Hepatocyte (in vitro differentiated cells): ENCODE results near the gene CDK4. TPM values are rescaled to one million over a fixed set of nuclear protein-coding genes. Genes with fewer than 3 reads are reported as not detected.

ENCODE experiments used
- DNase-seq: peaks from one replicate; pipeline ENCODE4 v3.0.0-alpha.2; 2016; ENCODE audit warnings: low spot score
- H2AFZ ChIP-seq: fragments of 200-600 bp; sonication (generic); 2 replicates; pipeline ENCODE4 v1.6.0; 2016; ENCODE audit warnings: antibody characterized with exemption, mild to moderate bottlenecking
- H3K27ac ChIP-seq: fragments of 200-600 bp; sonication (generic); 2 replicates; pipeline ENCODE4 v1.5.1; 2016; ENCODE audit warnings: mild to moderate bottlenecking
- H3K27me3 ChIP-seq: fragments of 200-600 bp; sonication (generic); 2 replicates; pipeline ENCODE4 v1.6.1; 2016
- H3K36me3 ChIP-seq: fragments of 200-600 bp; sonication (generic); replicated peaks from 2 replicates; pipeline ENCODE4 v1.5.1; 2016; ENCODE audit warnings: low read depth; ENCODE audit not compliant: insufficient read depth
- H3K4me1 ChIP-seq: fragments of 200-600 bp; sonication (generic); 2 replicates; pipeline ENCODE4 v1.5.1; 2016; ENCODE audit warnings: mild to moderate bottlenecking, moderate library complexity; ENCODE audit not compliant: insufficient read depth
- H3K4me2 ChIP-seq: fragments of 200-600 bp; sonication (generic); 2 replicates; pipeline ENCODE4 v1.6.0; 2016
- H3K4me3 ChIP-seq: fragments of 200-600 bp; sonication (generic); 2 replicates; pipeline ENCODE4 v1.5.1; 2016; ENCODE audit warnings: mild to moderate bottlenecking
- H3K79me2 ChIP-seq: fragments of 200-600 bp; sonication (generic); 2 replicates; pipeline ENCODE4 v1.6.0; 2017; ENCODE audit warnings: mild to moderate bottlenecking
- H3K9me2 ChIP-seq: fragments of 200-600 bp; sonication (generic); replicated peaks from 2 replicates; pipeline ENCODE4 v1.6.0; 2017; ENCODE audit warnings: mild to moderate bottlenecking; ENCODE audit not compliant: insufficient read depth
- H3K9me3 ChIP-seq: fragments of 200-600 bp; sonication (generic); 2 replicates; pipeline ENCODE4 v1.5.1; 2016; ENCODE audit warnings: low read depth, mild to moderate bottlenecking
- H4K20me1 ChIP-seq: fragments of 200-600 bp; sonication (generic); 2 replicates; pipeline ENCODE4 v1.6.0; 2016; ENCODE audit warnings: mild to moderate bottlenecking; ENCODE audit not compliant: insufficient read depth, poor library complexity, severe bottlenecking
- EZH2 ChIP-seq: fragments of 200-600 bp; sonication (generic); IDR thresholded peaks from 2 replicates; pipeline ENCODE4 v1.6.1; 2016; ENCODE audit warnings: antibody characterized with exemption, mild to moderate bottlenecking, borderline replicate concordance
- EZH2phosphoT487 ChIP-seq: fragments of 200-600 bp; sonication (generic); IDR thresholded peaks from one replicate; pipeline ENCODE4 v1.6.1; 2018; ENCODE audit warnings: antibody characterized with exemption, mild to moderate bottlenecking, low read depth, moderate library complexity; ENCODE audit not compliant: unreplicated experiment, severe bottlenecking
- WGBS: methylation state at CpG from one replicate; pipeline ENCODE4 v1.1.6; 2016; ENCODE audit warnings: low lambda C conversion rate; ENCODE audit errors: missing lambda C conversion rate; 5-methylcytosine and 5-hydroxymethylcytosine counted together
- polyA plus RNA-seq: library from polyadenylated mRNA; unstranded; fragments of >200 nt; fragmentation: Nextera tagmentation; extraction: Ambion mirVana; gene quantifications from 2 replicates; pipeline ENCODE4 v1.2.1, GENCODE V29; 2016
- total RNA-seq: library from RNA; depleted of rRNA; stranded (reverse); fragments of >200 nt; gene quantifications from 2 replicates; pipeline ENCODE4 v1.2.3, GENCODE V29; 2014
- TF ChIP-seq, protein P1 (sequence below): fragments of 200-600 bp; sonication (generic); IDR thresholded peaks from 2 replicates; pipeline ENCODE4 v1.5.1; 2016; ENCODE audit warnings: antibody characterized with exemption, mild to moderate bottlenecking; ENCODE audit not compliant: poor library complexity

The CDK4 gene
- total and polyA plus RNA-seq, 2 experiments from 2014 or later = 306 to 308 TPM

DNA sequence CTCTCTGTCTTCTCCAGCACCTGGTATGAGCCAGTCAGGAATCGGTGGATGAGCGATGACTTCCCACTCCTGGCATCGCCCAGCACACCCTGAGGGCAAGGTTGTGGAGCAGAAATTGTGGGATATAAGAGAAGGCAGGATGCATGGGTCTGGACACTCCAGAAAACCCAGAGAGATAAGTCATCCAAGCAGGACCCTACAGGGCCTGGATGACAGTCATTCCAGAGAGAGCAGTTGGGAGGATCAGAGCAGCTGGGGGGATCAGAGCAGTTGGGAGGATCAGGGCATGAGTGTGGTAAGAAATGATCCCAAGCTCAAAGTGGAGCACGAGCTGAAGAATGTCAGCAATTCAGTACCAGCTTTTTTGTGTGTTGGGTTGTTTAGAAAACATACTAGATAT lies 17.5 kb downstream of the CDK4 start:
- Histone ChIP-seq H3K4me3 (no peak overlapping the region), H3K36me3 (no peaks in the 10 kb centered on the region), H3K4me2 (no peak overlapping the region), H4K20me1 (no peaks in the 10 kb centered on the region), H2AFZ (no peak overlapping the region), H3K79me2 (no peaks in the 10 kb centered on the region), H3K4me1 (peaks cover 23% of the 10 kb centered on the region), H3K27ac (no peak overlapping the region), H3K9me2 (no peaks in the 10 kb centered on the region), H3K27me3 (peaks cover 99% of the 10 kb centered on the region), H3K9me3 (no peaks in the 10 kb centered on the region)
- TF ChIP-seq EZH2phosphoT487 = no peak
- TF ChIP-seq EZH2 = no peak
- TF ChIP-seq, protein P1, sequence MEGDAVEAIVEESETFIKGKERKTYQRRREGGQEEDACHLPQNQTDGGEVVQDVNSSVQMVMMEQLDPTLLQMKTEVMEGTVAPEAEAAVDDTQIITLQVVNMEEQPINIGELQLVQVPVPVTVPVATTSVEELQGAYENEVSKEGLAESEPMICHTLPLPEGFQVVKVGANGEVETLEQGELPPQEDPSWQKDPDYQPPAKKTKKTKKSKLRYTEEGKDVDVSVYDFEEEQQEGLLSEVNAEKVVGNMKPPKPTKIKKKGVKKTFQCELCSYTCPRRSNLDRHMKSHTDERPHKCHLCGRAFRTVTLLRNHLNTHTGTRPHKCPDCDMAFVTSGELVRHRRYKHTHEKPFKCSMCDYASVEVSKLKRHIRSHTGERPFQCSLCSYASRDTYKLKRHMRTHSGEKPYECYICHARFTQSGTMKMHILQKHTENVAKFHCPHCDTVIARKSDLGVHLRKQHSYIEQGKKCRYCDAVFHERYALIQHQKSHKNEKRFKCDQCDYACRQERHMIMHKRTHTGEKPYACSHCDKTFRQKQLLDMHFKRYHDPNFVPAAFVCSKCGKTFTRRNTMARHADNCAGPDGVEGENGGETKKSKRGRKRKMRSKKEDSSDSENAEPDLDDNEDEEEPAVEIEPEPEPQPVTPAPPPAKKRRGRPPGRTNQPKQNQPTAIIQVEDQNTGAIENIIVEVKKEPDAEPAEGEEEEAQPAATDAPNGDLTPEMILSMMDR = no peak
- DNase-seq = no peak
- WGBS = 74% methylated on average over 4 of the region's 4 CpGs

DNA sequence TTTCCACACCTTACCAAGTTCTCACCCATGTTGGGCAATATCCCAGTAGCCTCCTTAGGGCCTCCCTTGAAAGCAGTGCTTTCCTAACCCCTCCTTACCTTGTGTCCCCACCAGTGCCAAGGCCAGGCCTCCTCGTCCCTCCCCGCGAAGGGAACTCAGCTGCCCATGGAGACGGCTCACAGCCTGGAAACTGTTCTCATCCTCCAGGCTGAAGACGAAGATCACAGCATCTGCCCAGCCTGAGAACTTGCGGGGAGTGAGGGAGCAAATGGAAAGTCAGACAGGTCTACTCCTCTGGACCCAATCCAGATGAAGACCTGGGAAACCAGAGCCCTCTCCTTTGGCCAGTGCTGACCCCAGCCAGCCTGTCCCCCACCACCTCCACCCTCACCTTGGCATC lies 18.2 kb downstream of the CDK4 start:
- no peak for DNase-seq
- H3K9me3 ChIP-seq = no peaks in the 10 kb centered on the region
- no peak overlapping the region for H3K27ac ChIP-seq
- H2AFZ ChIP-seq = no peak overlapping the region
- H3K4me1 ChIP-seq = peaks cover 23% of the 10 kb centered on the region
- H3K79me2 ChIP-seq = no peaks in the 10 kb centered on the region
- H4K20me1 ChIP-seq = no peaks in the 10 kb centered on the region
- no peak overlapping the region for H3K4me2 ChIP-seq
- H3K9me2 ChIP-seq = no peaks in the 10 kb centered on the region
- no peaks in the 10 kb centered on the region for H3K36me3 ChIP-seq
- no peak overlapping the region for H3K4me3 ChIP-seq
- TF ChIP-seq EZH2 (no peak), EZH2phosphoT487 (no peak)
- TF ChIP-seq, protein P1 = no peak
- WGBS = 69% methylated on average over 6 of the region's 6 CpGs
- H3K27me3 ChIP-seq = peaks cover 98% of the 10 kb centered on the region

DNA sequence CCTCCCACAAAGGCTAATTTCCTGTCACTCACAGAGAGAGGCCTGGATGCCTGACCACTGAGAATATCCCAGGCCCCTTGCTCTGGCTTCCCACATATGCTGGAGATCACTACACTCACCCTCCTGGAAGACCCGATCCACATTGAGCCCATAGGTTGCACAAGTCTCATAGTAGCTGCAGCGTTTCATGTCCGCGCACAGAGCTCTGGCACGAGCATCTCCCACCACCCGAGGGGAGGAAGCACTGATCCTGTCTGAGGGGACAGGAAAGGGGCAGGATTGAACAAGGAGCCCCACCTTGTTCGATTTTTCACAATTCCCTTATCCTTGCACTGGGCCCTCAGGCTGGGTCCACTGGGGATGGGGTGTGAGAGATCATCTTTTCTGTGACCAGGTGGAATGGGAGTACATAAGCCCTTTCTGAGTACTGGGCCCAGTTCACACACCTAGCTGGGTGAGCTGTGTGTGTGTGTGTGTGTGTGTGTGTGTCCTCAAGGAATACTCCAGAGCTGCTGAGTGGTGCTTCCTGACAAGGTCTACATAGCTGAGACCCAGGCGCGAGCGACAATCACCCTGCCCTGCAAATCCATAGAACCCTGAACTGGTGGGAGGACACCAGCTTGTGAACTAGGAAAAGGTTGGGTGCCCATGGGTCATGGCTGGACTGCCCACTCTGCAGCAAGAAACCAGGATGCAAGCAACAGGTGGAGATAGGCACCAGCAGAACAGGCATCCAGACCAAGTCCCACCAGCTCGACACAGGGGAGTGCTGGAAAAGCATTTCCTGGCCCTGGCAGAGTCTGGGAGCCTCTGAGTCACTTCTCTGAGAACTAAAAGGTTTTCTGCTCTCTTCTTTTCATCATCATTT lies 19.1 kb downstream of the CDK4 start:
- 85% methylated on average over 11 of the region's 11 CpGs for WGBS
- H4K20me1 ChIP-seq = no peaks in the 10 kb centered on the region
- H3K4me2 ChIP-seq = no peak overlapping the region
- H2AFZ ChIP-seq = no peak overlapping the region
- peaks cover 22% of the 10 kb centered on the region for H3K4me1 ChIP-seq
- H3K9me3 ChIP-seq = no peaks in the 10 kb centered on the region
- H3K79me2 ChIP-seq = no peaks in the 10 kb centered on the region
- DNase-seq = no peak
- H3K27me3 ChIP-seq = peaks cover 96% of the 10 kb centered on the region
- TF ChIP-seq EZH2phosphoT487 = no peak
- TF ChIP-seq EZH2 = no peak
- TF ChIP-seq, protein P1 = no peak
- H3K36me3 ChIP-seq = no peaks in the 10 kb centered on the region
- H3K9me2 ChIP-seq = no peaks in the 10 kb centered on the region
- no peak overlapping the region for H3K4me3 ChIP-seq
- no peak overlapping the region for H3K27ac ChIP-seq
